IPS DF 19.7 (cell line): ENCODE results near the gene RALGPS1.

Experiments used
- DNase-seq: peaks from one replicate; pipeline ENCODE4 v3.0.0-alpha.2; 2013; ENCODE audit warnings: low read depth, low spot score

The RALGPS1 gene

DNA sequence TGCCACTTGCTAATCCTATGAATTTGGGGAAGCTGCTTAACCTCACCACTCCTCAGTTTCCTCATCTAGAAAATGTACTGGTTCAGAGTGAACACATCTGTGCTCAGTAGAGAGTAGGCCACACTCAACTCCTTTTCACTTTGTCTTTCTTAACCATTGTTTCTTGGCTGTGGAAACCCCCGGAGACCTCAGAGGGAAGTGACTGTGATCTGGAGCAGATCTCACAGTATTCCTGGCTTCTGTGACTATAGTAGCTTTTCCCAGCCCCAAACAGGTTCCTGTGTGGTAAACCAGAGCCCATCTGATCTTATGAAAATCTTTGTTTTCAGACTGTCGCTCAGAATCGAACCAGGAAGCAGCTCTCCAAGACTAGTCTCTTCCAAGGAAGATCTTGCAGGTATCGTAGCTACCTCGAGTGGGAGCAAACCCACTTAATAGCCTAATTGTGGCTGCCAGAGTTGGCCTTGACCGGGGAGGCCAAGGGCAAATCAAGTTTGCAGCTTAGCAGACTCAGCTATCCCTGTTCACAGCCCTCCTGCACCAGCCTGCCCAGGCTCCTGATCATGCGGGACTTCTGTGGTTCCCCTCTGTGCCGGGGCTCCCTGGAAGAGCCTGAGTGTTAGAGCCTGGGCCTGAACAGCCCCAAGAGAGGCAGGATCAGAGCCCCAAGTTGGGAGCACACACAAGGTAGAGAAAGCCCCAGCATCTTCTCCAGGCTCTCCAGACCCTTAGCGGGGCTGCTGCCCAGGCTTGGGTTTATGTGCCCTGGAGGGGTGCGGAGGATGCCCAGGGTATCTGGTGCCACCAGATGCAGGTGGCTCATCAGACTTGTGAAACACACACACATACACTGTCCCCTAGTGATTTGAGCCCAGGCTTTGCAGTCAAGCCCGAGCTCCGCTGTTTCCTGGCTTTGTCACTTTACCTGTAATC lies 260.1 kb downstream of the RALGPS1 start:
- no peak for DNase-seq

- DNase-seq: no peak
Observed at GRCh38 chr9:127175319-127175715, 260.7 kb downstream of the RALGPS1 start.

- DNase-seq: no peak
Observed at GRCh38 chr9:127175764-127176163, 261.2 kb downstream of the RALGPS1 start.

DNA sequence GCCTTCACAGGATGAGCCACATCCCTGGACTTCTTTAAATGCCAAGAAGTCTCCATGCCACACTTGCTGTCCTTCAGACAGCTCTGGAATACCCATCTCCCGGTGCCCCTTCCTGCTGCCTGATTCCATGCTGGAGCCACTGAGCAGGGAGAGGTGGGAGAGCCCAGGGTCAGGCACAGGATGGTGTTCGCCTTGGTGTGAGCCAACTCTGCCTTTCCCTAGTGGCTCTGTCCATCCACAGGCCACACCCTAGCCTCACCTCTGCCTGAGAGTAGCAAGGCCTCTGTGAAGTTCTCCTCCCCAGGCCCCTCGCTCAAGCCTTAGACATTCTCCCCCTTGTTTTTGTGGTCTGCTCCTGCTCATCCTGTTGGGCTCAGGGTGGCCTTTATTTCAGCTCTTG lies 262.0 kb downstream of the RALGPS1 start:
- no peak for DNase-seq

DNA sequence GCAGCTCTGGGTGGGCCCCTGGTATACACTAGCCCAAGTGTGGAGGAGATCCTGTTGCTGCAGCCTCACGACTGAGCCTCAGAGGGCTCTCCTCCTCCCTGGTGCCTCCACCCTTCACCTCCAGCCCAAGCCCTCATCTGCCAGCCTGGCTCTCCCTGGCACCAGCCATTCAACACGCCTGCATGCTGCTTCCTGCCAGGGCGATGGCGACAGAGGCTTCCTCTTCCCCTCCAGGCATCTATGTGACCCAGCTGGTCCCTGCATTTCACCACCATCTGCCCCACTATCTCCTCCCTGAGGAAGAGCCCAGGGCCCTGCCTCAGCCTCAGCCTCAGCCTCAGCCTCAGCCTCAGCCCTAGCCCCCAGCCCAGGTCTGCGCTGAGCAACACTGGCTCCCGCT lies 262.6 kb downstream of the RALGPS1 start:
- no peak for DNase-seq

DNA sequence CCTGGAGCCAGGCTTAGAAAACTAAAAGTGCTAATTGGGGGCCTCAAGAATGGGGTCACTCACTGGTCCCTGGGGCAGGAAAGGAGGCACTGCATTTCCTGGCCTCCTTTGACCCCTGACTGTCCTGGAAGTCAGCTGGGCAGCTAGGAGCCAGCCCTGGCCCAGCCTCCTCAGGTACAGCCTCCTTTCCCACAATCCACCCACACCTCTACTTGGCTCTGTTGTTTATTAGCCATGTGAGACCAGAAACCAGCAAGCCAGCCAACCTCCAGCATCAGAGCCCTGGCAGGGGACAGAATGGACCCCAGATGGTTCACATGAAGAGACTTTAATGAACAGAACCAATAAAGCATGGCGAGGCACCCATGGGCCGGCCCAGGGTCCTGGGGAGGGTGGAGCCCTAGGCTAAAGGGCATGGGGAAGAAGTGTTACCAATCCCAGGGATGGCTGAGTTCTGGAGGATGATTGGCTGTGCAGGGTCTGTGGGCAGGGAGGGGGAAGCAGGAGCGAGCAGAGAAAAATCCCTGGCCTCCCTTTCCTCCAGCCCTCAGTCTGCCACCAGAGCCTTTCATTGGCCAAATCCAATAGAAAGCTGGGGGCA lies 263.2 kb downstream of the RALGPS1 start:
- DNase-seq: no peak

- no peak for DNase-seq
Observed at GRCh38 chr9:127178686-127179632, 264.4 kb downstream of the RALGPS1 start.

GRCh38 chr9:127179633-127180441 lies 265.3 kb downstream of the RALGPS1 start:
- DNase-seq: no peak

DNA sequence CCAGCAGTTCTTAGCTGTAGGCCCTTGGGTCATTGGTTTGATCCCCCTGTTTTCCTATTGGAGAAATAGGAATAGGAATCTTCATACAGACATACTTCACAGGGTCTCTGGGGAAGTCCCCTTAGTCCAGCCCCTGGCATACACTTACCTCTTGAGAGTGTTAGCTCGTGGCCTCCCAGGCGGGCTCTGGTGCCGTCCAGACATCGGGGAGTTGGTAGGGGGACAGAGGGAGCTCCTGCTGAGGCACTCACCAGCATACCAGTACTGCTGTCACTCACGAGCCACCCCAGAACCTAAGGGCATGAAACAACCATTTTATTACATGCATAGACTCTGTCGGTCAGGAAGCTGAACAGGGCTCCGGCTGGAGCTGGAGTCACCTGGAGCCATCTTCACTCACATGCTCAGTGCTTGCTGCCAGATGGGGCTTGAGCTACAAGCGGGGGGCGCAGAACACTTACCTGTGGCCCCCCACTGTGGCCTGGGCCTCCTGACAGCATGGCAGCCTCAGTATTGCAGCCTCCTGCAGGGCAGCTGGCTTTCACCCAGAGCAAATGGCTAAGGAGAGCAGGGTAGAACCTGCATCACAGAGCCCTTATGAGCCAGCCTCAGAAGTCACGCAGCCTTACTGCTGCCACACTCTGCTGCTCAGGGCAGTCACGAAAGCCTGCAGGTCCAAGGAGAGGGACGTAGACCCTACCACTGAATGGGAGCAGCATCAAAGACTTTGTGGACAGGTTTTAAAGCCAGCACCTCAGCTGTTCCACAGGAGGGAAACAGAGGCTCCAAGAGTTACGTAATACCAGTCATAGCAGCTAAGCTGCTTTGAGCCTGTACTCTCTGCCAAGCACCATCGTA lies 266.1 kb downstream of the RALGPS1 start:
- DNase-seq: no peak

DNA sequence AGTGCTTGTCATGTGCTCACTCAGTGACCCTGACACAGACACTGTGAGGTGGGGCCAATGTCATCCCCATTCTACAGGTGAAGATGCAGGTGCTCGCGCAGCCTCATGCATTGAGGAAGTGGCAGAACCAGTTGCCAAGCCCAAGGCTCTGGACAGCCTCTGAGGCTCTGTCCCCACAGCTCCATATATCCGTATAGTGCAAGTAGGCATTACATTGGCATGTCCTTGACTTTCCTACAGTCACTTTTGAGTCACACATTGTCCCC lies 266.7 kb downstream of the RALGPS1 start:
- DNase-seq: no peak

GRCh38 chr9:127181595-127182190 lies 267.1 kb downstream of the RALGPS1 start:
- DNase-seq: no peak

- no peak for DNase-seq
Observed at GRCh38 chr9:127182901-127183746, 268.5 kb downstream of the RALGPS1 start.

GRCh38 chr9:127183814-127184582 lies 269.4 kb downstream of the RALGPS1 start:
- DNase-seq: no peak

DNA sequence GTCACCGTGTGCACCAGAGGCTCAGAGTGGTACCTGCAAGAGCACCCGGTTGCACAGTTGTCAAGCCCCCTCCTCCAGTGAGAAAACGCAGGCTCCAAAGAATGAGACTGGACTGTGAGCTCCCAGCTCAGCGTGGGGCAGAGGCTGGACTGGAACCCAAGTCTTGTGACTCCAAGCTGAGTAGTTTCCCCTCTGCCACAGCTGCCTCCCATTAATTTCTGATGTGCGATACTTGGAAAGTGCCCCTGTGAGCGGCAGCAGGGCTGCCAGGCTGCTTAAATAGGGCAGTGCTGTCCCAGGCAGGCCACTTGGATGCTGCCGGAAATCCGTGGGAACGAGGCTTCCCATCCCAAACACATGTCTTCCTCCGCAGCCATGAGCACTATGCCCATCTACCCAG lies 270.1 kb downstream of the RALGPS1 start:
- DNase-seq: no peak

DNA sequence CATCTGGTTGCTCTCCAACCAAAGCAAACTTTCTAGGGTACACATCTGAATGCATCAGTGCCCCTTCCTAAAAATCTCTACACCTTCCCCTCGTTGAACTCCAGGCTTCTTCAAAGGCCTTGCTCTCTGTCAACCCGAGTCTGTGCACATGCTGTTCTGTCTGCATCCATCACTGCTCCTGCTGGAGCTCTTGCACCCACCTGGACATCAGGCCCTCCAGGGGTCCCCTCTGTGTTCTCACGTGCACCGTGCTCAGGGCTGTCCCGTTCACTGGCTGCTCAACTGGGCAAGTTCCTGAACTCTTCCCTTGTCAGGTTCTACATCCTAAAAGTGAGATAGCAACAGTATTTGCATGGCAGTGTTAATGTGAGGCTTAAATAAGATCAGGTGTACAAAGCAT lies 270.6 kb downstream of the RALGPS1 start:
- no peak for DNase-seq

GRCh38 chr9:127185931-127186781 lies 271.6 kb downstream of the RALGPS1 start:
- no peak for DNase-seq

DNA sequence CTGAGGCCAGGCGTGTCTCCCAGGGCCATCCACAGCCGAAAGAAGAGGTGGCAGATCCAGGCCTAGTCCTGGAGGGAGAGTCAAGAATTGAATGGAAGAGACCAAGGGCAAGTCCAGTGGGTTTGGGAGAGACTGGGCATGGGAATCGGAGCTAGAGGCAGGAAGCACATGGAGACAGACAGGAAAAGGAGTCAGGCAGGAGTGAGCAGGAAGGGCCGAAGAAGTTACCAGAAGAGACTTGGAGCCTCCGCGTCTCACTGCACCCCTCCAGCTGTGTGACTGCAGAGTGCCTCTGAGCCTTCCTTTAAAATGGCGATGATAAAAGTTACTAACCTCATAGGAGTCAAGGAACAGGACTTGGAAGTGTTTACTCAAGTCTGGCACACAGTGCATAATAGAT lies 272.2 kb downstream of the RALGPS1 start:
- no peak for DNase-seq
